A549 (cell line): Measurements from ENCODE around the gene SUPT3H.

Source experiments
- CHD2 ChIP-seq: fragments of 150-350 bp; IDR thresholded peaks from 2 replicates; pipeline ENCODE4 v1.6.1; 2014; ENCODE audit warnings: low read length; ENCODE audit not compliant: partially characterized antibody
- EHMT2 ChIP-seq: fragments of 200-600 bp; sonication (generic); IDR thresholded peaks from 2 replicates; pipeline ENCODE4 v1.6.1; 2016; ENCODE audit warnings: antibody characterized with exemption, low read depth, mild to moderate bottlenecking, moderate library complexity
- EP300 ChIP-seq, 2 experiments: fragments of >200 bp; sonication (Bioruptor Twin); formaldehyde crosslinking; IDR thresholded peaks; 2 replicates in 1 of 2; 3 replicates in 1 of 2; pipeline ENCODE4 v1.6.1; 2016 to 2017
- FOSB ChIP-seq: fragments of 250-450 bp; sonication (Bioruptor Pico); IDR thresholded peaks from 2 replicates; pipeline ENCODE4 v1.5.0; 2020; ENCODE audit warnings: mild to moderate bottlenecking, moderate library complexity
- HOXB5 ChIP-seq: fragments of 250-450 bp; sonication (Bioruptor Pico); IDR thresholded peaks from 2 replicates; pipeline ENCODE4 v1.5.0; 2020; ENCODE audit warnings: mild to moderate bottlenecking, moderate library complexity
- JUN ChIP-seq, 2 experiments: fragments of >200 bp; sonication (Bioruptor Twin); formaldehyde crosslinking; IDR thresholded peaks; 2 replicates in 1 of 2; 3 replicates in 1 of 2; pipeline ENCODE4 v1.6.1; 2016 to 2017
- JUNB ChIP-seq: fragments of >200 bp; sonication (Bioruptor Twin); formaldehyde crosslinking; IDR thresholded peaks from 2 replicates; pipeline ENCODE4 v1.6.1; 2016
- NFE2L2 ChIP-seq: fragments of 150-350 bp; conservative IDR thresholded peaks from 2 replicates; pipeline ENCODE4 v1.6.1; 2014; ENCODE audit warnings: low read length
- POLR2A ChIP-seq: IDR thresholded peaks from 2 replicates; pipeline ENCODE4 v1.6.1; 2012; ENCODE audit warnings: mild to moderate bottlenecking, low read length
- POLR2AphosphoS2 ChIP-seq: conservative IDR thresholded peaks from 2 replicates; pipeline ENCODE4 v1.6.1; 2012; ENCODE audit warnings: low read length, improper control_type of control experiment, inconsistent platforms
- TF ChIP-seq, protein P1 (sequence below): fragments of >200 bp; sonication (Bioruptor Twin); formaldehyde crosslinking; IDR thresholded peaks from 3 replicates; pipeline ENCODE4 v1.5.1; 2016
- TF ChIP-seq, protein P2 (sequence below): IDR thresholded peaks from 2 replicates; pipeline ENCODE4 v1.6.1; 2012; ENCODE audit warnings: low read depth, borderline replicate concordance
- TF ChIP-seq, protein P3 (sequence below): fragments of 150-350 bp; IDR thresholded peaks from 2 replicates; pipeline ENCODE4 v1.6.1; 2014; ENCODE audit warnings: low read depth, mild to moderate bottlenecking, low read length

DNA sequence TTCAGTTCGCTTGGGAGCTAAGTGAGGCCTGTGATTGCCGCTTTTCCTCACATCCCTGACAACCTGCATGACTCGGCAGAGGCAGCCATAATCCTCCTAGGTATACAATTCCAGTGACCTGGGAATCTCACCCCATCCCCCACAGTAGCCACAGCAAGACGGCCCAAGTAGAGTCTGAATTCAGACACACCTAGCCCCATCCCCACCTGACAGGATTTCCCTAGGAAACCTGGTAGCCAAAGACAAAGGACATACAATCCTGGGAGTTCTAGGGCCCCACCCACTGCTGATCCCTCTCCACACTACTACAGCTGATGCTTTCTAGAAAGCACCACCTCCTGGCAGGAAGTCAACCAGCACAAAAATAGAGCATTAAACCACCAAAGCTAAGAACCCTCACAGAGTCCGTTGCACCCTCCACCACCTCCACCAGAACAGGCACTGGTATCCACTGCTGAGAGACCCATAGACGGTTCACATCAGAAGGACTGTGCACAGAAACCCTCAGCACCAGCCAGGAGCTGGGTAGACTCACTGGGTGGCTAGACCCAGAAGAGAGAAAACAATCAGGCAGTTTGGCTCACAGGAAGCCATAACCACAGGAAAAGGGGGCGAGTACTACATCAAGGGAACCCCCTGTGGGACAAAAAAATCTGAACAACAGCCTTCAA lies 67.5 kb downstream of the SUPT3H start:
- TF ChIP-seq POLR2A (no peak), EHMT2 (no peak), CHD2 (no peak), POLR2AphosphoS2 (no peak), JUNB (no peak), EP300 (IDR thresholded peaks at IDR 0.05) (no peak), HOXB5 (CRISPR knock-in tag) (no peak), NFE2L2 (no peak), FOSB (CRISPR knock-in tag) (no peak), JUN (IDR thresholded peaks at IDR 0.05) (no peak)
- TF ChIP-seq, protein P1, sequence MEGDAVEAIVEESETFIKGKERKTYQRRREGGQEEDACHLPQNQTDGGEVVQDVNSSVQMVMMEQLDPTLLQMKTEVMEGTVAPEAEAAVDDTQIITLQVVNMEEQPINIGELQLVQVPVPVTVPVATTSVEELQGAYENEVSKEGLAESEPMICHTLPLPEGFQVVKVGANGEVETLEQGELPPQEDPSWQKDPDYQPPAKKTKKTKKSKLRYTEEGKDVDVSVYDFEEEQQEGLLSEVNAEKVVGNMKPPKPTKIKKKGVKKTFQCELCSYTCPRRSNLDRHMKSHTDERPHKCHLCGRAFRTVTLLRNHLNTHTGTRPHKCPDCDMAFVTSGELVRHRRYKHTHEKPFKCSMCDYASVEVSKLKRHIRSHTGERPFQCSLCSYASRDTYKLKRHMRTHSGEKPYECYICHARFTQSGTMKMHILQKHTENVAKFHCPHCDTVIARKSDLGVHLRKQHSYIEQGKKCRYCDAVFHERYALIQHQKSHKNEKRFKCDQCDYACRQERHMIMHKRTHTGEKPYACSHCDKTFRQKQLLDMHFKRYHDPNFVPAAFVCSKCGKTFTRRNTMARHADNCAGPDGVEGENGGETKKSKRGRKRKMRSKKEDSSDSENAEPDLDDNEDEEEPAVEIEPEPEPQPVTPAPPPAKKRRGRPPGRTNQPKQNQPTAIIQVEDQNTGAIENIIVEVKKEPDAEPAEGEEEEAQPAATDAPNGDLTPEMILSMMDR: no peak
- TF ChIP-seq, protein P2, sequence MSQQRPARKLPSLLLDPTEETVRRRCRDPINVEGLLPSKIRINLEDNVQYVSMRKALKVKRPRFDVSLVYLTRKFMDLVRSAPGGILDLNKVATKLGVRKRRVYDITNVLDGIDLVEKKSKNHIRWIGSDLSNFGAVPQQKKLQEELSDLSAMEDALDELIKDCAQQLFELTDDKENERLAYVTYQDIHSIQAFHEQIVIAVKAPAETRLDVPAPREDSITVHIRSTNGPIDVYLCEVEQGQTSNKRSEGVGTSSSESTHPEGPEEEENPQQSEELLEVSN: no peak
- TF ChIP-seq, protein P3, sequence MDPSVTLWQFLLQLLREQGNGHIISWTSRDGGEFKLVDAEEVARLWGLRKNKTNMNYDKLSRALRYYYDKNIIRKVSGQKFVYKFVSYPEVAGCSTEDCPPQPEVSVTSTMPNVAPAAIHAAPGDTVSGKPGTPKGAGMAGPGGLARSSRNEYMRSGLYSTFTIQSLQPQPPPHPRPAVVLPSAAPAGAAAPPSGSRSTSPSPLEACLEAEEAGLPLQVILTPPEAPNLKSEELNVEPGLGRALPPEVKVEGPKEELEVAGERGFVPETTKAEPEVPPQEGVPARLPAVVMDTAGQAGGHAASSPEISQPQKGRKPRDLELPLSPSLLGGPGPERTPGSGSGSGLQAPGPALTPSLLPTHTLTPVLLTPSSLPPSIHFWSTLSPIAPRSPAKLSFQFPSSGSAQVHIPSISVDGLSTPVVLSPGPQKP: no peak
